H9 (cell line): ENCODE data around the gene SLC2A11. TPM values are rescaled to one million over a fixed set of nuclear protein-coding genes. Genes with fewer than 3 reads are reported as not detected.
"Not testable (repeated sequence)": the region's sequence is repeated elsewhere in the genome, so short reads cannot be mapped to it uniquely, and the experiment has no call there.

Source experiments
- DNase-seq: peaks from one replicate; pipeline ENCODE4 v3.0.0-alpha.2; 2017
- H2AFZ ChIP-seq: one replicate; pipeline ENCODE4 v1.6.1; 2013; ENCODE audit warnings: mild to moderate bottlenecking, low read length, control low read depth, moderate library complexity
- H2AK5ac ChIP-seq: 2 replicates; pipeline ENCODE4 v1.6.1; 2013; ENCODE audit warnings: low read length, control low read depth, mixed read lengths; ENCODE audit not compliant: insufficient read length
- H2BK120ac ChIP-seq: one replicate; pipeline ENCODE4 v1.6.1; 2013; ENCODE audit warnings: low read depth, mild to moderate bottlenecking, low read length, control low read depth, inconsistent platforms; ENCODE audit not compliant: poor library complexity, severe bottlenecking
- H2BK12ac ChIP-seq: 2 replicates; pipeline ENCODE4 v1.6.1; 2013; ENCODE audit warnings: low read length, control low read depth, mixed read lengths, low read depth; ENCODE audit not compliant: insufficient read length
- H2BK15ac ChIP-seq: 2 replicates; pipeline ENCODE4 v1.6.1; 2013; ENCODE audit warnings: low read depth, low read length, control low read depth
- H2BK20ac ChIP-seq: one replicate; pipeline ENCODE4 v1.6.1; 2013; ENCODE audit warnings: low read depth, mild to moderate bottlenecking, low read length, control low read depth, inconsistent platforms; ENCODE audit not compliant: poor library complexity, severe bottlenecking
- H2BK5ac ChIP-seq: 2 replicates; pipeline ENCODE4 v1.6.1; 2013; ENCODE audit warnings: low read length, control low read depth, mixed read lengths; ENCODE audit not compliant: insufficient read length
- H3K14ac ChIP-seq: 2 replicates; pipeline ENCODE4 v1.6.1; 2013; ENCODE audit warnings: low read length, control low read depth; ENCODE audit not compliant: insufficient read depth
- H3K18ac ChIP-seq: 2 replicates; pipeline ENCODE4 v1.6.1; 2013; ENCODE audit warnings: low read depth, mild to moderate bottlenecking, mixed read lengths, low read length, control low read depth; ENCODE audit not compliant: insufficient read length
- H3K23ac ChIP-seq: 2 replicates; pipeline ENCODE4 v1.6.1; 2013; ENCODE audit warnings: low read length, control low read depth, mixed read lengths, low read depth; ENCODE audit not compliant: insufficient read length
- H3K23me2 ChIP-seq: 2 replicates; pipeline ENCODE4 v1.6.1; 2013; ENCODE audit warnings: low read depth, mild to moderate bottlenecking, mixed read lengths, low read length, control low read depth; ENCODE audit not compliant: insufficient read length, poor library complexity, severe bottlenecking
- H3K27ac ChIP-seq: 2 replicates; pipeline ENCODE4 v1.5.1; 2013; ENCODE audit warnings: low read length, control low read depth, mixed read lengths, low read depth; ENCODE audit not compliant: insufficient read length
- H3K27me3 ChIP-seq: 2 replicates; pipeline ENCODE4 v1.6.1; 2013; ENCODE audit warnings: low read length, control low read depth, inconsistent platforms; ENCODE audit not compliant: insufficient read depth
- H3K4ac ChIP-seq: 2 replicates; pipeline ENCODE4 v1.6.1; 2013; ENCODE audit warnings: low read depth, mild to moderate bottlenecking, control low read depth, inconsistent platforms, low read length, moderate library complexity
- H3K4me1 ChIP-seq: 2 replicates; pipeline ENCODE4 v1.6.1; 2013; ENCODE audit warnings: low read length, control low read depth, inconsistent platforms; ENCODE audit not compliant: insufficient read depth
- H3K4me2 ChIP-seq: 2 replicates; pipeline ENCODE4 v1.6.1; 2013; ENCODE audit warnings: low read length, control low read depth, mixed read lengths; ENCODE audit not compliant: insufficient read length, insufficient read depth
- H3K56ac ChIP-seq: 2 replicates; pipeline ENCODE4 v1.6.1; 2013; ENCODE audit warnings: low read depth, mild to moderate bottlenecking, mixed read lengths, low read length, control low read depth; ENCODE audit not compliant: insufficient read length
- H3K79me1 ChIP-seq: 2 replicates; pipeline ENCODE4 v1.6.1; 2013; ENCODE audit warnings: low read depth, mild to moderate bottlenecking, moderate library complexity, low read length, control low read depth, inconsistent platforms; ENCODE audit not compliant: insufficient read depth, poor library complexity, severe bottlenecking
- H3K79me2 ChIP-seq: 2 replicates; pipeline ENCODE4 v1.6.1; 2013; ENCODE audit warnings: low read length, control low read depth, inconsistent platforms; ENCODE audit not compliant: insufficient read depth
- H3K9ac ChIP-seq: 2 replicates; pipeline ENCODE4 v1.6.1; 2013; ENCODE audit warnings: low read length, control low read depth, mixed read lengths; ENCODE audit not compliant: insufficient read length; ENCODE audit errors: extremely low read depth
- H3K9me3 ChIP-seq: one replicate; pipeline ENCODE4 v1.6.1; 2013; ENCODE audit warnings: low read depth, low read length, inconsistent platforms; ENCODE audit not compliant: control insufficient read depth
- H3T11ph ChIP-seq: one replicate; pipeline ENCODE4 v1.6.1; 2013; ENCODE audit warnings: mild to moderate bottlenecking, low read length, control low read depth, inconsistent platforms
- H4K20me1 ChIP-seq: one replicate; pipeline ENCODE4 v1.6.1; 2013; ENCODE audit not compliant: control insufficient read depth, insufficient read length, insufficient read depth
- H4K5ac ChIP-seq: 2 replicates; pipeline ENCODE4 v1.6.1; 2013; ENCODE audit warnings: low read depth, mild to moderate bottlenecking, mixed read lengths, low read length, control low read depth; ENCODE audit not compliant: insufficient read length
- H4K8ac ChIP-seq: replicated peaks from 2 replicates; pipeline ENCODE4 v1.6.1; 2013; ENCODE audit warnings: low read length, control low read depth, mixed read lengths, low read depth; ENCODE audit not compliant: insufficient read length
- H4K91ac ChIP-seq: 2 replicates; pipeline ENCODE4 v1.6.1; 2013; ENCODE audit warnings: low read depth, mild to moderate bottlenecking, moderate library complexity, mixed read lengths, low read length, control low read depth; ENCODE audit not compliant: insufficient read length
- H3K27ac Mint-ChIP-seq, 3 experiments: 2 replicates in 2 of 3; 3 replicates in 1 of 3; pipeline ENCODE4 v1.8.0; 2020 to 2021; ENCODE audit warnings: mixed read lengths in 3 of 3, mild to moderate bottlenecking in 1 of 3, moderate library complexity in 1 of 3
- H3K27me3 Mint-ChIP-seq: 2 replicates; pipeline ENCODE4 v1.8.0; 2021; ENCODE audit warnings: low read depth, mild to moderate bottlenecking, moderate library complexity, mixed read lengths
- H3K36me3 Mint-ChIP-seq, 3 experiments: 2 replicates in 2 of 3; 3 replicates in 1 of 3; pipeline ENCODE4 v1.8.0; 2020 to 2021; ENCODE audit warnings: low read depth in 3 of 3, mixed read lengths in 3 of 3; ENCODE audit not compliant: insufficient read depth in 1 of 3
- H3K4me1 Mint-ChIP-seq, 2 experiments: 2 replicates each; pipeline ENCODE4 v1.8.0; 2020; ENCODE audit warnings: mixed read lengths in 2 of 2
- H3K4me3 Mint-ChIP-seq, 2 experiments: 2 replicates in 1 of 2; 3 replicates in 1 of 2; pipeline ENCODE4 v1.8.0; 2020 to 2021; ENCODE audit warnings: mild to moderate bottlenecking in 2 of 2, mixed read lengths in 2 of 2, moderate library complexity in 1 of 2
- H3K9me3 Mint-ChIP-seq, 2 experiments: 2 replicates in 1 of 2; 3 replicates in 1 of 2; pipeline ENCODE4 v1.8.0; 2020; ENCODE audit warnings: mild to moderate bottlenecking in 2 of 2, mixed read lengths in 2 of 2, moderate library complexity in 1 of 2
- CTCF ChIP-seq: fragments of 200-600 bp; sonication (generic); conservative IDR thresholded peaks from 3 replicates; pipeline ENCODE4 v1.8.0; 2021; ENCODE audit warnings: antibody characterized with exemption, mild to moderate bottlenecking
- WGBS: extraction: QIAGEN DNeasy Blood & Tissue Kit; methylation state at CpG from one replicate; pipeline ENCODE4 v1.1.7; 2013; ENCODE audit warnings: missing lambda C conversion rate, low lambda C conversion rate, mixed read lengths; ENCODE audit not compliant: insufficient read length; ENCODE audit errors: extremely low coverage; 5-methylcytosine and 5-hydroxymethylcytosine counted together
- total RNA-seq: library from RNA; stranded (reverse); gene quantifications from 2 replicates; pipeline ENCODE4 v1.2.1, GENCODE V29; 2021

SLC2A11 gene
- total RNA-seq, 1 experiment from 2014 or later = 15.0 TPM

- peak; percentile 71 for DNase-seq
- Histone ChIP-seq H3K27me3 (no peaks in the 10 kb centered on the region), H4K5ac (no peak overlapping the region), H4K91ac (no peak overlapping the region), H3K27ac (no peak overlapping the region), H2BK5ac (no peak overlapping the region), H3K9ac (no peak overlapping the region), H3T11ph (no peak overlapping the region), H2BK20ac (no peak overlapping the region), H3K4ac (no peak overlapping the region), H3K79me1 (no peaks in the 10 kb centered on the region), H2AK5ac (no peak overlapping the region), H4K20me1 (no peaks in the 10 kb centered on the region), H2BK12ac (no peak overlapping the region), H3K23me2 (peaks cover 8% of the 10 kb centered on the region), H3K18ac (no peak overlapping the region), H2BK120ac (no peak overlapping the region), H2AFZ (no peak overlapping the region), H3K9me3 (no peaks in the 10 kb centered on the region), H3K56ac (no peak overlapping the region), H3K14ac (no peak overlapping the region), H3K79me2 (no peaks in the 10 kb centered on the region), H4K8ac (no peak overlapping the region), H3K23ac (no peak overlapping the region), H2BK15ac (no peak overlapping the region), H3K4me2 (no peak overlapping the region), H3K4me1 (no peaks in the 10 kb centered on the region)
- Mint-ChIP-seq H3K36me3 (peaks cover 8 to 10% (median 9%) of the 10 kb centered on the region in 3 experiments; a peak in 4 of 7 replicates), H3K4me3 (peak overlapping the region in 1 of 2 experiments; percentile 1; a peak in 1 of 5 replicates), H3K27ac (no peak overlapping the region), H3K9me3 (no peaks in the 10 kb centered on the region; a peak in 1 of 5 replicates), H3K4me1 (peaks cover 11 to 14% of the 10 kb centered on the region in 2 experiments), H3K27me3 (no peaks in the 10 kb centered on the region)
- WGBS = no CpG with 5 or more reads among the region's 3 CpGs
- peak; percentile 78 for TF ChIP-seq CTCF
These were observed 4.4 kb downstream of the SLC2A11 start for GRCh38 chr22:23862103-23862502.

- not testable (repeated sequence) for H3K4ac ChIP-seq, H3K9me3 ChIP-seq, H3K27me3 Mint-ChIP-seq, H3K9ac ChIP-seq, H3K27me3 ChIP-seq, H2BK12ac ChIP-seq, H2AFZ ChIP-seq, H3K79me2 ChIP-seq, H3K4me1 ChIP-seq, H4K20me1 ChIP-seq, H3K27ac ChIP-seq, H3K79me1 ChIP-seq, H4K8ac ChIP-seq, H2AK5ac ChIP-seq, H2BK20ac ChIP-seq, H3K23ac ChIP-seq, H3K4me1 Mint-ChIP-seq, H3K18ac ChIP-seq, H3K4me3 Mint-ChIP-seq, H3K14ac ChIP-seq, H3T11ph ChIP-seq, H4K5ac ChIP-seq, H3K23me2 ChIP-seq, H3K56ac ChIP-seq, H3K9me3 Mint-ChIP-seq, H2BK120ac ChIP-seq, H2BK5ac ChIP-seq, H3K4me2 ChIP-seq, H2BK15ac ChIP-seq, H3K27ac Mint-ChIP-seq, DNase-seq, H4K91ac ChIP-seq
- no CpG with 5 or more reads among the region's 11 CpGs for WGBS
- H3K36me3 Mint-ChIP-seq = peaks cover 27 to 32% (median 27%) of the 10 kb centered on the region in 3 experiments
These were observed 7.0 kb downstream of the SLC2A11 start for GRCh38 chr22:23864499-23865154.
